ENCODE data around the gene NFIB.

- no peak for TF ChIP-seq EZH2 (IDR thresholded peaks at IDR 0.05; ENCODE audit: low read length)
- no peak for TF ChIP-seq CTCF (optimal IDR thresholded peaks at IDR 0.05 in 1 of 3, IDR thresholded peaks at IDR 0.05 in 1 of 3, conservative IDR thresholded peaks at IDR 0.05 in 1 of 3; ENCODE audit: extremely low read depth in 1 of 3, insufficient read depth in 2 of 3, low read length in 3 of 3)
These were observed 226.4 kb downstream of the NFIB start for GRCh38 chr9:14087576-14087975.

All from keratinocyte (primary cell).